Measurements from ENCODE around the gene THSD1. TPM values are rescaled to one million over a fixed set of nuclear protein-coding genes. Genes with fewer than 3 reads are reported as not detected.

The THSD1 gene
- total RNA-seq, 1 experiment from 2014 or later, result 3.3 TPM

DNA sequence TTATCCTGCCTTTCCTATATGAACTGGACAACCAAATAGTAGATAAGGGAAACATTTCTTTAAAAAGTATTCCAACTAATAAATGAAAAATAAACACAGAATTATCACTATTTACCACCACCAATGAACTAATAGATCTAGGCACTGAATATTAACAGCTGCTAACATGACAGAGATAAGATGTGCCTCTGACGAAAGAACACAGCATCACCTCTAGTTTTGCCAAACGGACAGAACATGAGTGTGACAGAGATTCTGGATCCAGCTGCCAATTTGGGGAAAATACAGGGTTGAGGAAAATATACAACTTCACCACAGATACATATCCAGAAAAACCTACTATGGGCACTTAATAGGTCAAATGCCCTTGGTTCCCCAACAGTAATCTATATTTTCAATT is 26.5 kb upstream of the THSD1 start:
- in situ Hi-C loops (cut with HindIII; ENCODE audit: low pct_unique_long_range_greater_than_20kb, low sequenced_read_pairs), result no loop called here
- H3K36me3 ChIP-seq (ENCODE audit: control insufficient read depth, insufficient read depth, low read length), result peaks cover 10% of the 10 kb centered on the region
- ATAC-seq (no peak), DNase-seq (ENCODE audit: low read depth, low spot score) (no peak)
- TF ChIP-seq TCF7L2 (IDR thresholded peaks at IDR 0.05; ENCODE audit: low read depth, low read length), result no peak
- TF ChIP-seq POLR2AphosphoS5 (IDR thresholded peaks at IDR 0.05; ENCODE audit: low read depth, low read length), result no peak
- TF ChIP-seq, protein P1, sequence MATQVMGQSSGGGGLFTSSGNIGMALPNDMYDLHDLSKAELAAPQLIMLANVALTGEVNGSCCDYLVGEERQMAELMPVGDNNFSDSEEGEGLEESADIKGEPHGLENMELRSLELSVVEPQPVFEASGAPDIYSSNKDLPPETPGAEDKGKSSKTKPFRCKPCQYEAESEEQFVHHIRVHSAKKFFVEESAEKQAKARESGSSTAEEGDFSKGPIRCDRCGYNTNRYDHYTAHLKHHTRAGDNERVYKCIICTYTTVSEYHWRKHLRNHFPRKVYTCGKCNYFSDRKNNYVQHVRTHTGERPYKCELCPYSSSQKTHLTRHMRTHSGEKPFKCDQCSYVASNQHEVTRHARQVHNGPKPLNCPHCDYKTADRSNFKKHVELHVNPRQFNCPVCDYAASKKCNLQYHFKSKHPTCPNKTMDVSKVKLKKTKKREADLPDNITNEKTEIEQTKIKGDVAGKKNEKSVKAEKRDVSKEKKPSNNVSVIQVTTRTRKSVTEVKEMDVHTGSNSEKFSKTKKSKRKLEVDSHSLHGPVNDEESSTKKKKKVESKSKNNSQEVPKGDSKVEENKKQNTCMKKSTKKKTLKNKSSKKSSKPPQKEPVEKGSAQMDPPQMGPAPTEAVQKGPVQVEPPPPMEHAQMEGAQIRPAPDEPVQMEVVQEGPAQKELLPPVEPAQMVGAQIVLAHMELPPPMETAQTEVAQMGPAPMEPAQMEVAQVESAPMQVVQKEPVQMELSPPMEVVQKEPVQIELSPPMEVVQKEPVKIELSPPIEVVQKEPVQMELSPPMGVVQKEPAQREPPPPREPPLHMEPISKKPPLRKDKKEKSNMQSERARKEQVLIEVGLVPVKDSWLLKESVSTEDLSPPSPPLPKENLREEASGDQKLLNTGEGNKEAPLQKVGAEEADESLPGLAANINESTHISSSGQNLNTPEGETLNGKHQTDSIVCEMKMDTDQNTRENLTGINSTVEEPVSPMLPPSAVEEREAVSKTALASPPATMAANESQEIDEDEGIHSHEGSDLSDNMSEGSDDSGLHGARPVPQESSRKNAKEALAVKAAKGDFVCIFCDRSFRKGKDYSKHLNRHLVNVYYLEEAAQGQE (IDR thresholded peaks at IDR 0.05; ENCODE audit: insufficient read depth in 1 of 2, low read depth in 2 of 2, low read length in 1 of 2), result no peak
- no peak for TF ChIP-seq SIN3A (IDR thresholded peaks at IDR 0.05; ENCODE audit: borderline replicate concordance, insufficient read depth, low read depth, low read length)
- TF ChIP-seq, protein P2, sequence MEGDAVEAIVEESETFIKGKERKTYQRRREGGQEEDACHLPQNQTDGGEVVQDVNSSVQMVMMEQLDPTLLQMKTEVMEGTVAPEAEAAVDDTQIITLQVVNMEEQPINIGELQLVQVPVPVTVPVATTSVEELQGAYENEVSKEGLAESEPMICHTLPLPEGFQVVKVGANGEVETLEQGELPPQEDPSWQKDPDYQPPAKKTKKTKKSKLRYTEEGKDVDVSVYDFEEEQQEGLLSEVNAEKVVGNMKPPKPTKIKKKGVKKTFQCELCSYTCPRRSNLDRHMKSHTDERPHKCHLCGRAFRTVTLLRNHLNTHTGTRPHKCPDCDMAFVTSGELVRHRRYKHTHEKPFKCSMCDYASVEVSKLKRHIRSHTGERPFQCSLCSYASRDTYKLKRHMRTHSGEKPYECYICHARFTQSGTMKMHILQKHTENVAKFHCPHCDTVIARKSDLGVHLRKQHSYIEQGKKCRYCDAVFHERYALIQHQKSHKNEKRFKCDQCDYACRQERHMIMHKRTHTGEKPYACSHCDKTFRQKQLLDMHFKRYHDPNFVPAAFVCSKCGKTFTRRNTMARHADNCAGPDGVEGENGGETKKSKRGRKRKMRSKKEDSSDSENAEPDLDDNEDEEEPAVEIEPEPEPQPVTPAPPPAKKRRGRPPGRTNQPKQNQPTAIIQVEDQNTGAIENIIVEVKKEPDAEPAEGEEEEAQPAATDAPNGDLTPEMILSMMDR (IDR thresholded peaks at IDR 0.05), result no peak
- no peaks in the 10 kb centered on the region for H3K9me3 ChIP-seq (ENCODE audit: control insufficient read depth, insufficient read depth, low read depth, low read length)
- H3K4me1 ChIP-seq (ENCODE audit: control insufficient read depth, insufficient read depth, low read length), result peaks cover 12% of the 10 kb centered on the region
- ChIA-PET CTCF (no interaction called here), POLR2A (no interaction called here)
- no peak overlapping the region for H3K4me3 ChIP-seq (ENCODE audit: low read depth in 2 of 2, low read length in 2 of 2)
- intact Hi-C loops (cut with micrococcal nuclease; ENCODE audit: unreplicated experiment), result no loop called here
- H3K27me3 ChIP-seq (ENCODE audit: control insufficient read depth, insufficient read depth, low read length), result no peaks in the 10 kb centered on the region
- H3K27ac ChIP-seq (ENCODE audit: low read length), result no peak overlapping the region
- BruUV-seq (replicated peaks), result no TSS peak

DNA sequence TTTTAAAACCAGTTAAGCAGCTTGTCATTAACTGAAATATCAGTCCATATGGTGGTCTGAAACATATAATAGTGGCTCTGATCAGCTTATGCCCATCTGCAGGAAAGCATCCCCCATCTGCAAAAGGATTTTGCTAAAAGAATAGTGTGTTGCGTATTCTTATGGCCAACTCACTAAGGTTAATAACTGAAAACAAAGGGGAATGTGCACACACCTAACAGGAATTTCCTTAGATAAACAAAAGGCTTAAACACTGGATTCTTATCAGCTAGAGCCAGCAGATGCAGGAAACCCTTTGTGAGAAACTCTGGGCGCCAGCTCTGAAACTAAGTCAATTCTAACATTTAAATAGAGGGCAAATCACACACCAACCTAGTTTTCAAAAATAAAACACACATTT is 22.3 kb upstream of the THSD1 start:
- in situ Hi-C loops (cut with HindIII; ENCODE audit: low pct_unique_long_range_greater_than_20kb, low sequenced_read_pairs) (no loop called here), intact Hi-C loops (cut with micrococcal nuclease; ENCODE audit: unreplicated experiment) (no loop called here)
- H3K9me3 ChIP-seq (ENCODE audit: control insufficient read depth, insufficient read depth, low read depth, low read length), result no peaks in the 10 kb centered on the region
- H3K4me3 ChIP-seq (ENCODE audit: low read depth in 2 of 2, low read length in 2 of 2), result no peak overlapping the region
- H3K36me3 ChIP-seq (ENCODE audit: control insufficient read depth, insufficient read depth, low read length), result peaks cover 19% of the 10 kb centered on the region
- CTCF ChIA-PET, result no interaction called here
- DNase-seq (ENCODE audit: low read depth, low spot score), result no peak
- no TSS peak for BruUV-seq (replicated peaks)
- H3K27ac ChIP-seq (ENCODE audit: low read length), result no peak overlapping the region
- peaks cover 12% of the 10 kb centered on the region for H3K4me1 ChIP-seq (ENCODE audit: control insufficient read depth, insufficient read depth, low read length)
- POLR2A ChIA-PET, result no interaction called here
- H3K27me3 ChIP-seq (ENCODE audit: control insufficient read depth, insufficient read depth, low read length), result no peaks in the 10 kb centered on the region
- TF ChIP-seq, protein P2 (IDR thresholded peaks at IDR 0.05), result no peak
- TF ChIP-seq POLR2AphosphoS5 (IDR thresholded peaks at IDR 0.05; ENCODE audit: low read depth, low read length), result no peak
- TF ChIP-seq, protein P1 (IDR thresholded peaks at IDR 0.05; ENCODE audit: insufficient read depth in 1 of 2, low read depth in 2 of 2, low read length in 1 of 2), result no peak
- ATAC-seq, result peak; percentile 84
